ENCODE measurements around the gene ABLIM3. TPM values are rescaled to one million over a fixed set of nuclear protein-coding genes. Genes with fewer than 3 reads are reported as not detected.

Gene ABLIM3
- total and polyA plus RNA-seq, 5 donors = 81.3 to 185 (median 159) TPM

GRCh38 chr5:149283626-149284480 is 142.6 kb downstream of the ABLIM3 start:
- Histone ChIP-seq H3K27me3 (ENCODE audit: control insufficient read depth, insufficient read depth) (no peaks in the 10 kb centered on the region), H3K27ac (ENCODE audit: low read length) (peak overlapping the region; percentile 81), H3K4me1 (ENCODE audit: control insufficient read depth, insufficient read depth, low read length) (peaks cover 33% of the 10 kb centered on the region), H3K9me3 (ENCODE audit: control insufficient read depth, low read length) (no peaks in the 10 kb centered on the region), H3K4me3 (ENCODE audit: low read length) (no peak overlapping the region)
- 37% methylated on average over 11 of the region's 11 CpGs for WGBS
- peak in 1 of 2 donors; percentile 20 for ATAC-seq
- DNase-seq = no peak
- intact Hi-C loops (cut with DNase I) = no loop called here

DNA sequence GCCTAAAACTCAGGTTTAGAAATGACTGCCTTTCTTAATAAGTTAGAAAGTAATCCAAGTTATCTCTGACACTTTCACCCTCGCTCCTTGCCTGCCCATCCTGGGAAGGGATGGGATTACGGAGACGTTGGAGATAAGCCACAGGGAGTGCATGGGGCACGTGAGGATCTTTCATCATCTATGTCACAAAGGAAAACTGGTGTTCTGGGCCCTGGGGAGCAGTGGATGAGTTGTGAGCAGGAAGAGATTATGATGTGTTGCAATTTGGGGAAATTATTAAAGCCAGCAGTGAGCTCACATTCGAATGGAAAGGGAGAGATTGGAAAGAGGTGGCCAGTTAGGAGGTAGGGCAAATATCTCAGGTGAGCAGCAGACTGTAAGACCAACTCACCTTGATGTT is 143.2 kb downstream of the ABLIM3 start:
- H3K4me3 ChIP-seq (ENCODE audit: low read length) = no peak overlapping the region
- peaks cover 36% of the 10 kb centered on the region for H3K4me1 ChIP-seq (ENCODE audit: control insufficient read depth, insufficient read depth, low read length)
- ATAC-seq = peak; percentile 6 to 35
- peak overlapping the region; percentile 81 for H3K27ac ChIP-seq (ENCODE audit: low read length)
- no peaks in the 10 kb centered on the region for H3K27me3 ChIP-seq (ENCODE audit: control insufficient read depth, insufficient read depth)
- peak in 1 of 3 donors; percentile 46 for DNase-seq
- H3K9me3 ChIP-seq (ENCODE audit: control insufficient read depth, low read length) = no peaks in the 10 kb centered on the region
- 16% methylated on average over 5 of the region's 5 CpGs for WGBS
- intact Hi-C loops (cut with DNase I) = no loop called here

DNA sequence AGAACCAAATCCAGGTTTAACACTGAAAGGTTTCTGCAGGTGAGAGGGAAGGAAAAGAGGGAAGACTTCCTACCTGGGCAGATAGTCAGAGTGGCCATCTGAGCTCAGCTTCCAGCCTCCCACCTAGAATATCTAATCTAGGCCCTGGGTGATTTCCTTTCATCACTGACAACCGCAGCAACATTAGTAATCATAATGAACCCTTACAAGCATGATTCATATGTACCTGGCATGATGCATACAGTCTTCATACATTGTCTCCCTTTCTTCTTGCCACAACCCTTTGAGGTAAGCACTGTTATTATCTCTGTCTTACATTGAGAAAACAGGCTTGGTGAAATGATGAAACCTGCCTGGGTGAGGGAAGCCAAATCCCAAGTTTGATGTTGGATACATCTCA is 143.9 kb downstream of the ABLIM3 start:
- Histone ChIP-seq H3K9me3 (ENCODE audit: control insufficient read depth, low read length) (no peaks in the 10 kb centered on the region), H3K27me3 (ENCODE audit: control insufficient read depth, insufficient read depth) (no peaks in the 10 kb centered on the region), H3K4me1 (ENCODE audit: control insufficient read depth, insufficient read depth, low read length) (peaks cover 33% of the 10 kb centered on the region), H3K4me3 (ENCODE audit: low read length) (no peak overlapping the region), H3K27ac (ENCODE audit: low read length) (no peak overlapping the region)
- no peak for ATAC-seq
- no peak for DNase-seq
- intact Hi-C loops (cut with DNase I) = no loop called here
- 56% methylated on average over 1 of the region's 1 CpG for WGBS

GRCh38 chr5:149288436-149288835 is 147.1 kb downstream of the ABLIM3 start:
- peak overlapping the region; percentile 83 for H3K27ac ChIP-seq (ENCODE audit: low read length)
- H3K27me3 ChIP-seq (ENCODE audit: control insufficient read depth, insufficient read depth) = no peaks in the 10 kb centered on the region
- no peaks in the 10 kb centered on the region for H3K9me3 ChIP-seq (ENCODE audit: control insufficient read depth, low read length)
- DNase-seq = peak; percentile 40 to 66 (median 66)
- 53% methylated on average over 8 of the region's 8 CpGs for WGBS
- peaks cover 27% of the 10 kb centered on the region for H3K4me1 ChIP-seq (ENCODE audit: control insufficient read depth, insufficient read depth, low read length)
- ATAC-seq = peak; percentile 59 to 77
- no peak overlapping the region for H3K4me3 ChIP-seq (ENCODE audit: low read length)
- intact Hi-C loops (cut with DNase I) = no loop called here

GRCh38 chr5:149289301-149289700 is 148.0 kb downstream of the ABLIM3 start:
- Histone ChIP-seq H3K27me3 (ENCODE audit: control insufficient read depth, insufficient read depth) (no peaks in the 10 kb centered on the region), H3K27ac (ENCODE audit: low read length) (peak overlapping the region; percentile 83), H3K4me3 (ENCODE audit: low read length) (no peak overlapping the region), H3K4me1 (ENCODE audit: control insufficient read depth, insufficient read depth, low read length) (peaks cover 21% of the 10 kb centered on the region), H3K9me3 (ENCODE audit: control insufficient read depth, low read length) (no peaks in the 10 kb centered on the region)
- ATAC-seq (peak; percentile 46 to 61), DNase-seq (no peak)
- 4% methylated on average over 7 of the region's 7 CpGs for WGBS
- intact Hi-C loops (cut with DNase I) = no loop called here

DNA sequence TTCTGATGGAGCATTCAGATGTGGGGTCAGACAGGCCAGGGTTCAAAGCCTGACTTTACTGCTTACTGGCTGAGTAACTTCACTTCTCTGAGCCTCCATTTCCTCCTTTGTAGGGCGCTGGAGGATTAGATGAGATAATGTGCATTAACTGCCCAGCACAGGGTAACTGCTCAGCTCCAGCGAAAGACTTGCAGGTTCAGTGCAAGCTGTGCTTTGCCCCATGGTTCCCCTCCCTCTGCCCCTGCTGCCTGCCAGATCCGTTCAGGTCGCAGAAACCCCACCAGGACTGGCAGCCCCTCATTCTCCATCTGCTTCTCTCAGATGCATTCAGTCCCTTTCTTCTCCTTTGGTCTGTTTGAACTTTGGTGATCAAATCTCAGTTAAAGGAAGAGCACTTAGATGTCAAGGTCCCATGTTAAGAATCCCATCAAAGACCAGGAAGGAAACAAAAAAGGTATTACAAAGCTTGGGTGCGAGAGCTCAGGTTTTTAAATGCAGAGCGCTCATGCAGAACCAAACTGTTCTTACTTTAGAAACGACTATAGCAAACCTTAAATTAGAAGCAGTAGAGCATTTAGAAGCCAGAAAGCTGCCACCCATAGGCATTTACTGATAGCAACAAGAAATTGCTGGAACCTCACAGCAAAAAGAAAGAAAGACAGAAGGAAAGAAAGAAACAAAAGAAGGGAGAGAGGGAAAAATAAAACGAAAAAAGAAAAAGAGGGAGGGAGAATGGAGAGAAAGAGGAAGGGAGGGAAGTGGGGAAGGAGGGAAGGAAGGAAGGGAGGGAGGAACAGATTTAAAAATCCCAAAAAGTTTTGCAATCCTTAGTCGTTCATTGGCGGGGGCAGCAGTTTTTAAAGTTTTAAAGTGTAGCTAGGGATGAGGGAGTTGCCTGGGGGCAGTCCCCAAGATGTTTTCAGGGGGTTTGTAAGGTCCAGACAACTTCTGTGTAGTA is 153.9 kb downstream of the ABLIM3 start:
- Histone ChIP-seq H3K9me3 (ENCODE audit: control insufficient read depth, low read length) (no peaks in the 10 kb centered on the region), H3K27me3 (ENCODE audit: control insufficient read depth, insufficient read depth) (no peaks in the 10 kb centered on the region), H3K4me3 (ENCODE audit: low read length) (no peak overlapping the region), H3K27ac (ENCODE audit: low read length) (peak overlapping the region; percentile 71), H3K4me1 (ENCODE audit: control insufficient read depth, insufficient read depth, low read length) (peaks cover 27% of the 10 kb centered on the region)
- WGBS = 44% methylated on average over 10 of the region's 10 CpGs
- intact Hi-C loops (cut with DNase I) = no loop called here
- ATAC-seq = no peak
- no peak for DNase-seq

GRCh38 chr5:149297340-149298025 is 156.2 kb downstream of the ABLIM3 start:
- Histone ChIP-seq H3K4me3 (ENCODE audit: low read length) (no peak overlapping the region), H3K27me3 (ENCODE audit: control insufficient read depth, insufficient read depth) (no peaks in the 10 kb centered on the region), H3K27ac (ENCODE audit: low read length) (peak overlapping the region; percentile 94), H3K4me1 (ENCODE audit: control insufficient read depth, insufficient read depth, low read length) (peaks cover 31% of the 10 kb centered on the region), H3K9me3 (ENCODE audit: control insufficient read depth, low read length) (no peaks in the 10 kb centered on the region)
- peak; percentile 50 to 71 for ATAC-seq
- intact Hi-C loops (cut with DNase I) = no loop called here
- 52% methylated on average over 5 of the region's 5 CpGs for WGBS
- peak in 2 of 3 donors; percentile 65 to 77 for DNase-seq

GRCh38 chr5:149298163-149298562 is 156.9 kb downstream of the ABLIM3 start:
- WGBS = 30% methylated on average over 1 of the region's 1 CpG
- H3K4me3 ChIP-seq (ENCODE audit: low read length) = no peak overlapping the region
- no peak for ATAC-seq
- no peaks in the 10 kb centered on the region for H3K27me3 ChIP-seq (ENCODE audit: control insufficient read depth, insufficient read depth)
- DNase-seq = no peak
- peak overlapping the region; percentile 94 for H3K27ac ChIP-seq (ENCODE audit: low read length)
- intact Hi-C loops (cut with DNase I) = no loop called here
- H3K4me1 ChIP-seq (ENCODE audit: control insufficient read depth, insufficient read depth, low read length) = peaks cover 26% of the 10 kb centered on the region
- no peaks in the 10 kb centered on the region for H3K9me3 ChIP-seq (ENCODE audit: control insufficient read depth, low read length)

- H3K9me3 ChIP-seq (ENCODE audit: control insufficient read depth, low read length) = no peaks in the 10 kb centered on the region
- H3K27ac ChIP-seq (ENCODE audit: low read length) = peak overlapping the region; percentile 77
- peak in 2 of 3 donors; percentile 50 to 71 for DNase-seq
- H3K4me1 ChIP-seq (ENCODE audit: control insufficient read depth, insufficient read depth, low read length) = peaks cover 26% of the 10 kb centered on the region
- peak; percentile 69 to 87 for ATAC-seq
- no peaks in the 10 kb centered on the region for H3K27me3 ChIP-seq (ENCODE audit: control insufficient read depth, insufficient read depth)
- intact Hi-C loops (cut with DNase I) = no loop called here
- 41% methylated on average over 11 of the region's 11 CpGs for WGBS
- H3K4me3 ChIP-seq (ENCODE audit: low read length) = no peak overlapping the region
Observed at GRCh38 chr5:149298842-149299404, 157.6 kb downstream of the ABLIM3 start.

- Histone ChIP-seq H3K27ac (ENCODE audit: low read length) (peak overlapping the region; percentile 50), H3K9me3 (ENCODE audit: control insufficient read depth, low read length) (no peaks in the 10 kb centered on the region), H3K27me3 (ENCODE audit: control insufficient read depth, insufficient read depth) (no peaks in the 10 kb centered on the region), H3K4me1 (ENCODE audit: control insufficient read depth, insufficient read depth, low read length) (peaks cover 26% of the 10 kb centered on the region), H3K4me3 (ENCODE audit: low read length) (no peak overlapping the region)
- WGBS = 53% methylated on average over 14 of the region's 14 CpGs
- ATAC-seq = peak; percentile 48 to 75
- peak; percentile 58 to 79 (median 71) for DNase-seq
- intact Hi-C loops (cut with DNase I) = no loop called here
Observed at GRCh38 chr5:149299451-149300054, 158.3 kb downstream of the ABLIM3 start.

Measured in right cardiac atrium (tissue), 5 donors.